ENCODE results near the gene TLE7. TPM values are rescaled to one million over a fixed set of nuclear protein-coding genes. Genes with fewer than 3 reads are reported as not detected.

TLE7 gene
- total RNA-seq, 4 donors from 2014 or later = not detected

GRCh38 chr16:71383054-71383773 lies 58.6 kb downstream of the TLE7 start:
- Histone ChIP-seq H3K4me1 (no peaks in the 10 kb centered on the region), H3K4me3 (replicated peaks in 1 of 3) (no peak overlapping the region), H3K27me3 (no peaks in the 10 kb centered on the region), H3K27ac (no peak overlapping the region), H3K36me3 (no peaks in the 10 kb centered on the region), H3K9me3 (no peaks in the 10 kb centered on the region)
- intact Hi-C loops (cut with DNase I) = no loop called here
- WGBS, 2 donors = 67 to 70% methylated on average over 10 to 11 of the region's 11 CpGs
- TF ChIP-seq, protein P1, sequence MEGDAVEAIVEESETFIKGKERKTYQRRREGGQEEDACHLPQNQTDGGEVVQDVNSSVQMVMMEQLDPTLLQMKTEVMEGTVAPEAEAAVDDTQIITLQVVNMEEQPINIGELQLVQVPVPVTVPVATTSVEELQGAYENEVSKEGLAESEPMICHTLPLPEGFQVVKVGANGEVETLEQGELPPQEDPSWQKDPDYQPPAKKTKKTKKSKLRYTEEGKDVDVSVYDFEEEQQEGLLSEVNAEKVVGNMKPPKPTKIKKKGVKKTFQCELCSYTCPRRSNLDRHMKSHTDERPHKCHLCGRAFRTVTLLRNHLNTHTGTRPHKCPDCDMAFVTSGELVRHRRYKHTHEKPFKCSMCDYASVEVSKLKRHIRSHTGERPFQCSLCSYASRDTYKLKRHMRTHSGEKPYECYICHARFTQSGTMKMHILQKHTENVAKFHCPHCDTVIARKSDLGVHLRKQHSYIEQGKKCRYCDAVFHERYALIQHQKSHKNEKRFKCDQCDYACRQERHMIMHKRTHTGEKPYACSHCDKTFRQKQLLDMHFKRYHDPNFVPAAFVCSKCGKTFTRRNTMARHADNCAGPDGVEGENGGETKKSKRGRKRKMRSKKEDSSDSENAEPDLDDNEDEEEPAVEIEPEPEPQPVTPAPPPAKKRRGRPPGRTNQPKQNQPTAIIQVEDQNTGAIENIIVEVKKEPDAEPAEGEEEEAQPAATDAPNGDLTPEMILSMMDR (IDR thresholded peaks at IDR 0.05) = no peak
- no peak for TF ChIP-seq POLR2A (IDR thresholded peaks at IDR 0.05)
- no peak for DNase-seq

- no peaks in the 10 kb centered on the region for H3K27me3 ChIP-seq
- H3K36me3 ChIP-seq = no peaks in the 10 kb centered on the region
- WGBS, 2 donors = 60 to 61% methylated on average over 6 of the region's 6 CpGs
- H3K4me3 ChIP-seq (replicated peaks in 1 of 3) = no peak overlapping the region
- DNase-seq = no peak
- intact Hi-C loops (cut with DNase I) = no loop called here
- TF ChIP-seq POLR2A (IDR thresholded peaks at IDR 0.05) = no peak
- TF ChIP-seq, protein P1 (IDR thresholded peaks at IDR 0.05) = no peak
- H3K9me3 ChIP-seq = no peaks in the 10 kb centered on the region
- no peak overlapping the region for H3K27ac ChIP-seq
- no peaks in the 10 kb centered on the region for H3K4me1 ChIP-seq
These were observed 61.0 kb downstream of the TLE7 start for GRCh38 chr16:71380831-71381230.

Other genes with a start within 250 kb of the TLE7 start
- gene HYDIN, start 211.3 kb downstream of the TLE7 start, total RNA-seq = 10 to 100 TPM; 10.1 to 26.3 (median 21.3) TPM
- 10 to 100 TPM; 33.9 to 52.8 (median 35.7) TPM for gene CMTR2, start 152.7 kb downstream of the TLE7 start, total RNA-seq
- under 1 TPM in 1 of 4 donors, not detected in 3; 0.81 TPM for gene CALB2, start 83.3 kb downstream of the TLE7 start, total RNA-seq
- 10 to 100 TPM in 1 of 4 donors, 1 to 10 TPM in 3; 5.9 to 13.8 (median 9.5) TPM for gene ZNF23, start 20.2 kb upstream of the TLE7 start, total RNA-seq
- gene ZNF19, start 47.3 kb upstream of the TLE7 start, total RNA-seq = 10 to 100 TPM; 17.2 to 28.3 (median 24.0) TPM
- not detected for gene CHST4, start 84.4 kb upstream of the TLE7 start, total RNA-seq
- not detected for gene TAT, start 135.0 kb upstream of the TLE7 start, total RNA-seq
- gene MARVELD3, start 184.1 kb upstream of the TLE7 start, total RNA-seq = 10 to 100 TPM in 2 of 4 donors, 1 to 10 TPM in 2; 7.7 to 11.5 (median 9.9) TPM

All from thyroid gland (tissue), 4 donors.